ENCODE results near the gene HERC4. TPM values are rescaled to one million over a fixed set of nuclear protein-coding genes. Genes with fewer than 3 reads are reported as not detected.
"Not testable (repeated sequence)": the region's sequence is repeated elsewhere in the genome, so short reads cannot be mapped to it uniquely, and the experiment has no call there.

The HERC4 gene
- total RNA-seq, 3 donors from 2014 or later, result 54.1 to 72.2 (median 62.3) TPM

GRCh38 chr10:67883710-67884312 lies 191.3 kb downstream of the HERC4 start:
- peak; percentile 32 for ATAC-seq
- TF ChIP-seq, protein P1, sequence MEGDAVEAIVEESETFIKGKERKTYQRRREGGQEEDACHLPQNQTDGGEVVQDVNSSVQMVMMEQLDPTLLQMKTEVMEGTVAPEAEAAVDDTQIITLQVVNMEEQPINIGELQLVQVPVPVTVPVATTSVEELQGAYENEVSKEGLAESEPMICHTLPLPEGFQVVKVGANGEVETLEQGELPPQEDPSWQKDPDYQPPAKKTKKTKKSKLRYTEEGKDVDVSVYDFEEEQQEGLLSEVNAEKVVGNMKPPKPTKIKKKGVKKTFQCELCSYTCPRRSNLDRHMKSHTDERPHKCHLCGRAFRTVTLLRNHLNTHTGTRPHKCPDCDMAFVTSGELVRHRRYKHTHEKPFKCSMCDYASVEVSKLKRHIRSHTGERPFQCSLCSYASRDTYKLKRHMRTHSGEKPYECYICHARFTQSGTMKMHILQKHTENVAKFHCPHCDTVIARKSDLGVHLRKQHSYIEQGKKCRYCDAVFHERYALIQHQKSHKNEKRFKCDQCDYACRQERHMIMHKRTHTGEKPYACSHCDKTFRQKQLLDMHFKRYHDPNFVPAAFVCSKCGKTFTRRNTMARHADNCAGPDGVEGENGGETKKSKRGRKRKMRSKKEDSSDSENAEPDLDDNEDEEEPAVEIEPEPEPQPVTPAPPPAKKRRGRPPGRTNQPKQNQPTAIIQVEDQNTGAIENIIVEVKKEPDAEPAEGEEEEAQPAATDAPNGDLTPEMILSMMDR (IDR thresholded peaks at IDR 0.05), result no peak

DNA sequence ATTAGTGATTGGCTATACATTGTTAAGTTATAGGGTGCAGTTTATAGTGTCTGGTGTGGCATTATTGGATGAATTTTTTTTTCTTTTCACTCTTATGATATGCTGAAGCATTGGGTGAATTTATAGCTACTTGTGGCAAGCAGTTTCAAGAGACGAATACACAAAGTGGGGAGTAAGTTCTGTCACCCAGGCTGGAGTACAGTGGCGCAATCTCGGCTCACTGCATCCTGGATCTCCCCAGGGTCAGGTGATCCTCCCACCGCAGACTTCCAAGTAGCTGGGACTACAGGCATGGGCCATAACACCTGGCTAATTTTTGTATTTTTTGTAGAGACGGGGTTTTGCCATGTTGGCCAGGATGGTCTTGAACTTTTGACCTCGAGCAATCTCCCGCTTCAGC lies 196.9 kb downstream of the HERC4 start:
- Histone ChIP-seq H3K36me3 (ENCODE audit: low read depth) (no peaks in the 10 kb centered on the region), H3K9me3 (no peaks in the 10 kb centered on the region), H3K4me1 (ENCODE audit: low read depth) (no peaks in the 10 kb centered on the region), H3K4me3 (no peak overlapping the region)
- no peak for DNase-seq
- TF ChIP-seq, protein P1 (IDR thresholded peaks at IDR 0.05), result no peak
- intact Hi-C loops (cut with DNase I, micrococcal nuclease), result no loop called here
- ATAC-seq, result no peak

More at GRCh38 chr10:67883710-67884312, 191.3 kb downstream of the HERC4 start:
- no peaks in the 10 kb centered on the region for H3K9me3 ChIP-seq
- intact Hi-C loops (cut with DNase I, micrococcal nuclease), result no loop called here
- peaks cover 12% of the 10 kb centered on the region for H3K4me1 ChIP-seq (ENCODE audit: low read depth)
- peak overlapping the region; percentile 35 for H3K4me3 ChIP-seq
- DNase-seq, result peak in 1 of 3 donors; percentile 29
- no peaks in the 10 kb centered on the region for H3K36me3 ChIP-seq (ENCODE audit: low read depth)

DNA sequence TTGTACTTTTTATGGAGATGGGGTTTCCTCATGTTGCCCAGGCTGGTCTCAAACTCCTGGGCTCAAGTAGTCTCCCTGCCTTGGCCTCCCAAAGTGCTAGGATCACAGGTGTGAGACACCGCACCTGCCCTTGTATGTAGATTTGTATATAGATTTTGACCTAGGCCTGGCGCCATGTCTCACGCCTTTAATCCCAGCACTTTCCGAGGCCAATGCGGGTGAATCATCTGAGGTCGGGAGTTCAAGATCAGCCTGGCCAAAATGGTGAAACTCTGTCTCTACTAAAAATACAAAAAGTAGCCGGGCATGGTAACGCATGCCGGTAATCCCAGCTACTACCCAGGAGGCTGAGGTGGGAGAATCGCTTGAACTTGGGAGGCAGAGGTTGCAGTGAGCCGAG lies 197.7 kb downstream of the HERC4 start:
- H3K36me3 ChIP-seq (ENCODE audit: low read depth); DNase-seq; H3K4me1 ChIP-seq (ENCODE audit: low read depth); ATAC-seq; intact Hi-C loops (cut with DNase I, micrococcal nuclease); H3K9me3 ChIP-seq; H3K4me3 ChIP-seq: not testable (repeated sequence)

- no peak overlapping the region for H3K4me3 ChIP-seq
- ATAC-seq, result no peak
- intact Hi-C loops (cut with DNase I, micrococcal nuclease), result no loop called here
- TF ChIP-seq, protein P1 (IDR thresholded peaks at IDR 0.05), result no peak
- H3K4me1 ChIP-seq (ENCODE audit: low read depth), result no peaks in the 10 kb centered on the region
- H3K36me3 ChIP-seq (ENCODE audit: low read depth), result no peaks in the 10 kb centered on the region
- DNase-seq, result no peak
- H3K9me3 ChIP-seq, result no peaks in the 10 kb centered on the region
Observed at GRCh38 chr10:67875340-67876238, 199.5 kb downstream of the HERC4 start.

Other genes starting within 250 kb of the HERC4 start
- 1 to 10 TPM; 6.3 to 8.8 (median 8.8) TPM for gene DNAJC12, start 237.1 kb downstream of the HERC4 start, total RNA-seq
- 10 to 100 TPM; 15.2 to 42.2 (median 23.1) TPM for gene SIRT1, start 190.6 kb downstream of the HERC4 start, total RNA-seq
- 1 to 10 TPM in 1 of 3 donors, under 1 TPM in 2; 0.47 to 1.8 (median 0.93) TPM for gene MYPN, start 34.2 kb upstream of the HERC4 start, total RNA-seq
- under 1 TPM in 2 of 3 donors, not detected in 1; 0.19 to 0.53 TPM for gene ATOH7, start 156.8 kb upstream of the HERC4 start, total RNA-seq